Prostate gland (tissue), 2 donors: ENCODE measurements around the gene SCARB1.

Source experiments
- POLR2A ChIP-seq: fragments of 450-650 bp; IDR thresholded peaks from one replicate; pipeline ENCODE4 v1.6.1; 2016; ENCODE audit warnings: antibody characterized with exemption, mild to moderate bottlenecking
- TF ChIP-seq, protein P1 (sequence below), 4 experiments: fragments of 200-600 bp in 2 of 4; fragments of 450-650 bp in 2 of 4; sonication (generic) in 2 of 4; IDR thresholded peaks; 1 replicate in 3 of 4; 2 replicates in 1 of 4; pipeline ENCODE4 v1.5.1; 2016 to 2019; ENCODE audit warnings: antibody characterized with exemption in 4 of 4, mild to moderate bottlenecking in 2 of 4, moderate library complexity in 2 of 4

DNA sequence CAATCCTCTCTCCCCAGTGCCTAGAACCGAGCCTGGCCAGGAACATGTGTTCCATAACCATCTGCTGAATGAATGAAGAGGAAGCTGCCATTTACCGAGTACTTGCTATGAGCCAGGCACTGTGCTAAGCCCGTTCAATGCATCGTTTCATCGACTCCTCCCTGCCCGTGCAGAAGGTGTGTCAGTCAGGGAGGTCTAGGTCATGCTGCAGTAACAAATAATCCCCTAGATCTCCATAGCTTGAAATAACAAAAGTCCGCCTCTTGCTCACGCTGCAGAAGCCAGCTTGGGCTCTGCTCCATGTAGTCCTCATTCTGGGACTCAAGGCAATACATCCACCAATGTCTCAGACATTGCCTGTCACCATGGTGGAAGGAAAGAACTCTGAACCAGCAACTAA is 101.3 kb downstream of the SCARB1 start:
- TF ChIP-seq, protein P1, sequence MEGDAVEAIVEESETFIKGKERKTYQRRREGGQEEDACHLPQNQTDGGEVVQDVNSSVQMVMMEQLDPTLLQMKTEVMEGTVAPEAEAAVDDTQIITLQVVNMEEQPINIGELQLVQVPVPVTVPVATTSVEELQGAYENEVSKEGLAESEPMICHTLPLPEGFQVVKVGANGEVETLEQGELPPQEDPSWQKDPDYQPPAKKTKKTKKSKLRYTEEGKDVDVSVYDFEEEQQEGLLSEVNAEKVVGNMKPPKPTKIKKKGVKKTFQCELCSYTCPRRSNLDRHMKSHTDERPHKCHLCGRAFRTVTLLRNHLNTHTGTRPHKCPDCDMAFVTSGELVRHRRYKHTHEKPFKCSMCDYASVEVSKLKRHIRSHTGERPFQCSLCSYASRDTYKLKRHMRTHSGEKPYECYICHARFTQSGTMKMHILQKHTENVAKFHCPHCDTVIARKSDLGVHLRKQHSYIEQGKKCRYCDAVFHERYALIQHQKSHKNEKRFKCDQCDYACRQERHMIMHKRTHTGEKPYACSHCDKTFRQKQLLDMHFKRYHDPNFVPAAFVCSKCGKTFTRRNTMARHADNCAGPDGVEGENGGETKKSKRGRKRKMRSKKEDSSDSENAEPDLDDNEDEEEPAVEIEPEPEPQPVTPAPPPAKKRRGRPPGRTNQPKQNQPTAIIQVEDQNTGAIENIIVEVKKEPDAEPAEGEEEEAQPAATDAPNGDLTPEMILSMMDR (IDR thresholded peaks at IDR 0.05): no peak
- no peak for TF ChIP-seq POLR2A
